Measurements from ENCODE around the gene MGA. TPM values are rescaled to one million over a fixed set of nuclear protein-coding genes. Genes with fewer than 3 reads are reported as not detected.
A peak's percentile ranks its signal among the peaks of the same experiment; 100 is the strongest.

The MGA gene
- total RNA-seq, 1 donor from 2014 or later = 32.6 TPM

- H3K9ac ChIP-seq (ENCODE audit: low read length) = peak overlapping the region; percentile 86
- H3K4me1 Mint-ChIP-seq (ENCODE audit: low read depth, unreplicated experiment) = peaks cover 34% of the 10 kb centered on the region
- peaks cover 38% of the 10 kb centered on the region for H4K20me1 ChIP-seq (ENCODE audit: insufficient read depth, low read length)
- H3K27me3 Mint-ChIP-seq (ENCODE audit: low read depth, unreplicated experiment) = no peaks in the 10 kb centered on the region
- H3K4me2 ChIP-seq (ENCODE audit: low read length) = peak overlapping the region; percentile 87
- H3K27ac ChIP-seq (ENCODE audit: low read depth, low read length) = peak overlapping the region; percentile 76
- H3K79me2 ChIP-seq (ENCODE audit: insufficient read depth, low read length) = peaks cover 41% of the 10 kb centered on the region
- peaks cover 2% of the 10 kb centered on the region for H3K36me3 Mint-ChIP-seq (ENCODE audit: low read depth, unreplicated experiment)
- H2AFZ ChIP-seq (ENCODE audit: low read depth, low read length) = peak overlapping the region; percentile 68
- no peaks in the 10 kb centered on the region for H3K27me3 ChIP-seq (ENCODE audit: insufficient read depth, low read length)
- H3K36me3 ChIP-seq (ENCODE audit: insufficient read depth, low read length) = peaks cover 7% of the 10 kb centered on the region
- DNase-seq (ENCODE audit: low read depth) = no peak
- peak overlapping the region; percentile 84 for H3K27ac Mint-ChIP-seq (ENCODE audit: unreplicated experiment)
- no peaks in the 10 kb centered on the region for H3K9me3 Mint-ChIP-seq (ENCODE audit: unreplicated experiment)
- no peak for TF ChIP-seq CTCF (IDR thresholded peaks at IDR 0.05; ENCODE audit: insufficient read depth, low read depth, low read length)
- no peak for TF ChIP-seq EZH2 (IDR thresholded peaks at IDR 0.05; ENCODE audit: insufficient read depth, low read length)
- peak overlapping the region; percentile 74 for H3K4me3 ChIP-seq (ENCODE audit: insufficient read depth, low read depth, low read length)
- H3K4me3 Mint-ChIP-seq (ENCODE audit: unreplicated experiment) = peak overlapping the region; percentile 95
- no peak for FAIRE-seq
- H3K4me1 ChIP-seq (ENCODE audit: insufficient read depth, low read length) = peaks cover 53% of the 10 kb centered on the region
- H3K9me3 ChIP-seq (ENCODE audit: insufficient read depth, low read depth, low read length) = no peaks in the 10 kb centered on the region
These were observed 113.5 kb downstream of the MGA start for GRCh38 chr15:41773729-41774061.

- peaks cover 39% of the 10 kb centered on the region for H4K20me1 ChIP-seq (ENCODE audit: insufficient read depth, low read length)
- FAIRE-seq = no peak
- H3K27me3 Mint-ChIP-seq (ENCODE audit: low read depth, unreplicated experiment) = no peaks in the 10 kb centered on the region
- H3K4me1 ChIP-seq (ENCODE audit: insufficient read depth, low read length) = peaks cover 55% of the 10 kb centered on the region
- peak within 1 kb of the TSS; percentile 87 for H3K4me2 ChIP-seq (ENCODE audit: low read length)
- H3K9me3 ChIP-seq (ENCODE audit: insufficient read depth, low read depth, low read length) = no peaks in the 10 kb centered on the region
- H3K27ac ChIP-seq (ENCODE audit: low read depth, low read length) = peak within 1 kb of the TSS; percentile 76
- H3K36me3 ChIP-seq (ENCODE audit: insufficient read depth, low read length) = peaks cover 1% of the 10 kb centered on the region
- H3K4me3 Mint-ChIP-seq (ENCODE audit: unreplicated experiment) = peak within 1 kb of the TSS; percentile 95
- TF ChIP-seq EZH2 (IDR thresholded peaks at IDR 0.05; ENCODE audit: insufficient read depth, low read length) = no peak
- TF ChIP-seq CTCF (IDR thresholded peaks at IDR 0.05; ENCODE audit: insufficient read depth, low read depth, low read length) = peak; percentile 34
- peak within 1 kb of the TSS; percentile 91 for H3K27ac Mint-ChIP-seq (ENCODE audit: unreplicated experiment)
- DNase-seq (ENCODE audit: low read depth) = peak; percentile 95
- peaks cover 45% of the 10 kb centered on the region for H3K79me2 ChIP-seq (ENCODE audit: insufficient read depth, low read length)
- peak within 1 kb of the TSS; percentile 74 for H3K4me3 ChIP-seq (ENCODE audit: insufficient read depth, low read depth, low read length)
- no peaks in the 10 kb centered on the region for H3K27me3 ChIP-seq (ENCODE audit: insufficient read depth, low read length)
- H3K4me1 Mint-ChIP-seq (ENCODE audit: low read depth, unreplicated experiment) = peaks cover 37% of the 10 kb centered on the region
- peaks cover 4% of the 10 kb centered on the region for H3K36me3 Mint-ChIP-seq (ENCODE audit: low read depth, unreplicated experiment)
- peak within 1 kb of the TSS; percentile 86 for H3K9ac ChIP-seq (ENCODE audit: low read length)
- H3K9me3 Mint-ChIP-seq (ENCODE audit: unreplicated experiment) = no peaks in the 10 kb centered on the region
- peak within 1 kb of the TSS; percentile 68 for H2AFZ ChIP-seq (ENCODE audit: low read depth, low read length)
These were observed 114.1 kb downstream of the MGA start, which contains the start of gene MAPKBP1 for GRCh38 chr15:41774062-41774881. TSS of gene MAPKBP1 (plus strand) at chr15:41774484. CDS start at chr15:41775276, 792 bp downstream.

Measured in astrocyte (in vitro differentiated cells and primary cell).